Type B pancreatic cell (in vitro differentiated cells): ENCODE results near the gene OAT. TPM values are rescaled to one million over a fixed set of nuclear protein-coding genes. Genes with fewer than 3 reads are reported as not detected.
A peak's percentile ranks its signal among the peaks of the same experiment; 100 is the strongest.

ENCODE experiments used
- DNase-seq: peaks from one replicate; pipeline ENCODE4 v3.0.0; 2021; ENCODE audit warnings: mixed read lengths; ENCODE audit not compliant: unreplicated experiment; ENCODE audit errors: extremely low spot score
- H3K27ac Mint-ChIP-seq: 2 replicates; pipeline ENCODE4 v1.8.0; 2021; ENCODE audit warnings: mild to moderate bottlenecking, mixed read lengths
- H3K27me3 Mint-ChIP-seq: 2 replicates; pipeline ENCODE4 v1.8.0; 2021; ENCODE audit warnings: mixed read lengths
- H3K36me3 Mint-ChIP-seq: 2 replicates; pipeline ENCODE4 v1.8.0; 2021; ENCODE audit warnings: mixed read lengths
- H3K4me1 Mint-ChIP-seq: one replicate; pipeline ENCODE4 v1.8.0; 2021; ENCODE audit warnings: mixed read lengths; ENCODE audit not compliant: unreplicated experiment
- H3K4me3 Mint-ChIP-seq: 2 replicates; pipeline ENCODE4 v1.8.0; 2021; ENCODE audit warnings: mild to moderate bottlenecking, mixed read lengths
- H3K9me3 Mint-ChIP-seq: 2 replicates; pipeline ENCODE4 v1.8.0; 2021; ENCODE audit warnings: mixed read lengths
- CTCF ChIP-seq: fragments of 200-600 bp; sonication (generic); conservative IDR thresholded peaks from 2 replicates; pipeline ENCODE4 v1.5.0; 2021; ENCODE audit warnings: antibody characterized with exemption, mild to moderate bottlenecking
- total RNA-seq: library from RNA; stranded (reverse); gene quantifications from 2 replicates; pipeline ENCODE4 v1.2.1, GENCODE V29; 2021; ENCODE audit warnings: low replicate concordance

OAT gene
- total RNA-seq, 1 donor from 2014 or later = 83.4 TPM

- Mint-ChIP-seq H3K4me1 (peaks cover 24% of the 10 kb centered on the region), H3K9me3 (peaks cover 4% of the 10 kb centered on the region), H3K27me3 (peaks cover 12% of the 10 kb centered on the region), H3K36me3 (no peaks in the 10 kb centered on the region), H3K27ac (peak overlapping the region; percentile 68), H3K4me3 (no peak overlapping the region)
- TF ChIP-seq CTCF = no peak
- no peak for DNase-seq
These were observed 61.2 kb downstream of the OAT start for GRCh38 chr10:124357561-124357885.

GRCh38 chr10:124356701-124357560 is 61.8 kb downstream of the OAT start:
- Mint-ChIP-seq H3K9me3 (peaks cover 4% of the 10 kb centered on the region), H3K4me3 (no peak overlapping the region), H3K27ac (peak overlapping the region; percentile 68), H3K36me3 (no peaks in the 10 kb centered on the region), H3K4me1 (peaks cover 24% of the 10 kb centered on the region), H3K27me3 (peaks cover 12% of the 10 kb centered on the region)
- no peak for TF ChIP-seq CTCF
- DNase-seq = no peak

GRCh38 chr10:124354411-124355382 is 64.0 kb downstream of the OAT start:
- H3K36me3 Mint-ChIP-seq = no peaks in the 10 kb centered on the region
- H3K4me3 Mint-ChIP-seq = peak overlapping the region; percentile 75
- no peak for TF ChIP-seq CTCF
- peaks cover 3% of the 10 kb centered on the region for H3K9me3 Mint-ChIP-seq
- H3K27ac Mint-ChIP-seq = peak overlapping the region; percentile 82
- H3K27me3 Mint-ChIP-seq = peaks cover 15% of the 10 kb centered on the region
- peaks cover 24% of the 10 kb centered on the region for H3K4me1 Mint-ChIP-seq
- no peak for DNase-seq

- Mint-ChIP-seq H3K9me3 (no peaks in the 10 kb centered on the region), H3K4me3 (no peak overlapping the region), H3K27me3 (peaks cover 15% of the 10 kb centered on the region), H3K27ac (peak overlapping the region; percentile 50), H3K4me1 (peaks cover 24% of the 10 kb centered on the region), H3K36me3 (no peaks in the 10 kb centered on the region)
- no peak for DNase-seq
- no peak for TF ChIP-seq CTCF
These were observed 64.8 kb downstream of the OAT start for GRCh38 chr10:124353896-124354295.

GRCh38 chr10:124353091-124353815 is 65.5 kb downstream of the OAT start:
- Mint-ChIP-seq H3K36me3 (no peaks in the 10 kb centered on the region), H3K4me1 (peaks cover 24% of the 10 kb centered on the region), H3K27ac (peak overlapping the region; percentile 26), H3K9me3 (no peaks in the 10 kb centered on the region), H3K4me3 (no peak overlapping the region), H3K27me3 (peaks cover 15% of the 10 kb centered on the region)
- no peak for DNase-seq
- TF ChIP-seq CTCF = no peak
